GM23338 (cell line): ENCODE measurements around the gene EIF3CL.
"Not testable (repeated sequence)": the region's sequence is repeated elsewhere in the genome, so short reads cannot be mapped to it uniquely, and the experiment has no call there.

ENCODE experiments used
- CREB1 ChIP-seq: fragments of 250-450 bp; sonication (Bioruptor Pico); IDR thresholded peaks from 2 replicates; pipeline ENCODE4 v1.5.0; 2020; ENCODE audit warnings: low read depth, mild to moderate bottlenecking, moderate library complexity
- EZH2 ChIP-seq: fragments of 200-600 bp; sonication (generic); IDR thresholded peaks from one replicate; pipeline ENCODE4 v1.8.0; 2017; ENCODE audit warnings: antibody characterized with exemption, mild to moderate bottlenecking, low read depth; ENCODE audit not compliant: unreplicated experiment
- EZH2phosphoT487 ChIP-seq: fragments of 200-600 bp; sonication (generic); IDR thresholded peaks from one replicate; pipeline ENCODE4 v1.8.1; 2018; ENCODE audit warnings: antibody characterized with exemption; ENCODE audit not compliant: unreplicated experiment
- POLR2AphosphoS5 ChIP-seq: IDR thresholded peaks from 2 replicates; pipeline ENCODE4 v1.6.1; 2016; ENCODE audit warnings: antibody characterized with exemption, low read depth
- STAT1 ChIP-seq: IDR thresholded peaks from one replicate; pipeline ENCODE4 v1.6.1; 2016; ENCODE audit warnings: antibody characterized with exemption; ENCODE audit not compliant: unreplicated experiment
- ZNF114 ChIP-seq: fragments of 250-450 bp; sonication (Bioruptor Pico); IDR thresholded peaks from 2 replicates; pipeline ENCODE4 v1.5.0; 2020; ENCODE audit warnings: mild to moderate bottlenecking, moderate library complexity
- TF ChIP-seq, protein P1 (sequence below), 2 experiments: fragments of 200-600 bp in 1 of 2; sonication (generic) in 1 of 2; conservative IDR thresholded peaks; 2 replicates each; pipeline versions ENCODE4 v1.5.1 to v1.6.1; 2016 to 2017; ENCODE audit warnings: antibody characterized with exemption in 2 of 2, low read depth in 2 of 2, mild to moderate bottlenecking in 2 of 2, moderate library complexity in 1 of 2
- TF ChIP-seq, protein P2 (sequence below): IDR thresholded peaks from one replicate; pipeline ENCODE4 v1.6.1; 2018; ENCODE audit warnings: antibody characterized with exemption; ENCODE audit not compliant: unreplicated experiment

DNA sequence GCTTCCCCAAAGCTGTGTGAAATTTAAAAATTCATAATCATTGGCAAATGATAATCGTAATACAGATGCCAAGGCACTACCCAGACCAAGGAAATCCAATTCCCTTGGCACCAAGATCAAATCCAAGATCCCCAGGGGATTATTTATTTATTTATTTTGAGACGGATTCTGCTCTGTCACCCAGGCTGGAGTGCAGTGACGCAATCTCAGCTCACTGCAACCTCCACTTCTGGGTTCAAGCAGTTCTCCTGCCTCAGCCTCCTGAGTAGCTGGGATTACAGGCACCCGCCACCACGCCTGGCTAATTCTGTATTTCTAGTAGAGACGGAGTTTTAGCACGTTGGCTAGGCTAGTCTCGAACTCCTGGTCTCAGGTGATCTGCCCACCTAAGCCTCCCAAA is 68.0 kb downstream of the EIF3CL start:
- TF ChIP-seq, protein P1, sequence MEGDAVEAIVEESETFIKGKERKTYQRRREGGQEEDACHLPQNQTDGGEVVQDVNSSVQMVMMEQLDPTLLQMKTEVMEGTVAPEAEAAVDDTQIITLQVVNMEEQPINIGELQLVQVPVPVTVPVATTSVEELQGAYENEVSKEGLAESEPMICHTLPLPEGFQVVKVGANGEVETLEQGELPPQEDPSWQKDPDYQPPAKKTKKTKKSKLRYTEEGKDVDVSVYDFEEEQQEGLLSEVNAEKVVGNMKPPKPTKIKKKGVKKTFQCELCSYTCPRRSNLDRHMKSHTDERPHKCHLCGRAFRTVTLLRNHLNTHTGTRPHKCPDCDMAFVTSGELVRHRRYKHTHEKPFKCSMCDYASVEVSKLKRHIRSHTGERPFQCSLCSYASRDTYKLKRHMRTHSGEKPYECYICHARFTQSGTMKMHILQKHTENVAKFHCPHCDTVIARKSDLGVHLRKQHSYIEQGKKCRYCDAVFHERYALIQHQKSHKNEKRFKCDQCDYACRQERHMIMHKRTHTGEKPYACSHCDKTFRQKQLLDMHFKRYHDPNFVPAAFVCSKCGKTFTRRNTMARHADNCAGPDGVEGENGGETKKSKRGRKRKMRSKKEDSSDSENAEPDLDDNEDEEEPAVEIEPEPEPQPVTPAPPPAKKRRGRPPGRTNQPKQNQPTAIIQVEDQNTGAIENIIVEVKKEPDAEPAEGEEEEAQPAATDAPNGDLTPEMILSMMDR (conservative IDR thresholded peaks at IDR 0.05; ENCODE audit: low read depth in 2 of 2): not testable (repeated sequence)
- TF ChIP-seq, protein P2, sequence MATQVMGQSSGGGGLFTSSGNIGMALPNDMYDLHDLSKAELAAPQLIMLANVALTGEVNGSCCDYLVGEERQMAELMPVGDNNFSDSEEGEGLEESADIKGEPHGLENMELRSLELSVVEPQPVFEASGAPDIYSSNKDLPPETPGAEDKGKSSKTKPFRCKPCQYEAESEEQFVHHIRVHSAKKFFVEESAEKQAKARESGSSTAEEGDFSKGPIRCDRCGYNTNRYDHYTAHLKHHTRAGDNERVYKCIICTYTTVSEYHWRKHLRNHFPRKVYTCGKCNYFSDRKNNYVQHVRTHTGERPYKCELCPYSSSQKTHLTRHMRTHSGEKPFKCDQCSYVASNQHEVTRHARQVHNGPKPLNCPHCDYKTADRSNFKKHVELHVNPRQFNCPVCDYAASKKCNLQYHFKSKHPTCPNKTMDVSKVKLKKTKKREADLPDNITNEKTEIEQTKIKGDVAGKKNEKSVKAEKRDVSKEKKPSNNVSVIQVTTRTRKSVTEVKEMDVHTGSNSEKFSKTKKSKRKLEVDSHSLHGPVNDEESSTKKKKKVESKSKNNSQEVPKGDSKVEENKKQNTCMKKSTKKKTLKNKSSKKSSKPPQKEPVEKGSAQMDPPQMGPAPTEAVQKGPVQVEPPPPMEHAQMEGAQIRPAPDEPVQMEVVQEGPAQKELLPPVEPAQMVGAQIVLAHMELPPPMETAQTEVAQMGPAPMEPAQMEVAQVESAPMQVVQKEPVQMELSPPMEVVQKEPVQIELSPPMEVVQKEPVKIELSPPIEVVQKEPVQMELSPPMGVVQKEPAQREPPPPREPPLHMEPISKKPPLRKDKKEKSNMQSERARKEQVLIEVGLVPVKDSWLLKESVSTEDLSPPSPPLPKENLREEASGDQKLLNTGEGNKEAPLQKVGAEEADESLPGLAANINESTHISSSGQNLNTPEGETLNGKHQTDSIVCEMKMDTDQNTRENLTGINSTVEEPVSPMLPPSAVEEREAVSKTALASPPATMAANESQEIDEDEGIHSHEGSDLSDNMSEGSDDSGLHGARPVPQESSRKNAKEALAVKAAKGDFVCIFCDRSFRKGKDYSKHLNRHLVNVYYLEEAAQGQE: not testable (repeated sequence)
- not testable (repeated sequence) for TF ChIP-seq POLR2AphosphoS5; EZH2; EZH2phosphoT487; STAT1; ZNF114 (CRISPR knock-in tag); CREB1 (CRISPR knock-in tag)
